SU-DHL-6 (cell line): ENCODE data around the gene HESX1.

Source experiments
- EZH2phosphoT487 ChIP-seq: fragments of 200-600 bp; sonication (generic), shearing (Covaris generic); conservative IDR thresholded peaks from 2 replicates; pipeline ENCODE4 v1.6.1; 2018; ENCODE audit warnings: mild to moderate bottlenecking, antibody characterized with exemption, low read length, moderate library complexity, mixed read lengths
- TF ChIP-seq, protein P1 (sequence below): fragments of 200-600 bp; sonication (generic); IDR thresholded peaks from one replicate; pipeline ENCODE4 v1.5.1; 2017; ENCODE audit warnings: antibody characterized with exemption, mild to moderate bottlenecking, low read length, moderate library complexity; ENCODE audit not compliant: insufficient read depth, poor library complexity, severe bottlenecking

DNA sequence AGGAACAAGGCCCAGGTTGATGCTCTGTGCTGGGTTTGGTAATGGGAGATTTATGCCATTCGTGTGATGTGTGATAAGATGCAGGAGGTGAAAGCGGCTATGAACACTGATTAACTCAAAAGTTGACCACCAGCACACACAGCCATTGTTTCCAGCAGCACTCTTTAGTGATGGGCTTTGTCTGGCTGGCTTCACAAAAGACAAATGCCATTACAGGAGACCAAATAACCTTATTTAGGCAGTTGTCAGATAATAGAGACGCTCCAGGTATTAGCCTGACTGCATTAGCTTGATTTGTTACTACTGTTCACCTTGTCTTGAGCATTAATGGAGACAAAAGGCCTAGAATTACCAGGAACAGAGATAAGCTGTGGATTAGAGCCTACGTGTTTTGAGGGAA, 5.1 kb downstream of the HESX1 start:
- TF ChIP-seq, protein P1, sequence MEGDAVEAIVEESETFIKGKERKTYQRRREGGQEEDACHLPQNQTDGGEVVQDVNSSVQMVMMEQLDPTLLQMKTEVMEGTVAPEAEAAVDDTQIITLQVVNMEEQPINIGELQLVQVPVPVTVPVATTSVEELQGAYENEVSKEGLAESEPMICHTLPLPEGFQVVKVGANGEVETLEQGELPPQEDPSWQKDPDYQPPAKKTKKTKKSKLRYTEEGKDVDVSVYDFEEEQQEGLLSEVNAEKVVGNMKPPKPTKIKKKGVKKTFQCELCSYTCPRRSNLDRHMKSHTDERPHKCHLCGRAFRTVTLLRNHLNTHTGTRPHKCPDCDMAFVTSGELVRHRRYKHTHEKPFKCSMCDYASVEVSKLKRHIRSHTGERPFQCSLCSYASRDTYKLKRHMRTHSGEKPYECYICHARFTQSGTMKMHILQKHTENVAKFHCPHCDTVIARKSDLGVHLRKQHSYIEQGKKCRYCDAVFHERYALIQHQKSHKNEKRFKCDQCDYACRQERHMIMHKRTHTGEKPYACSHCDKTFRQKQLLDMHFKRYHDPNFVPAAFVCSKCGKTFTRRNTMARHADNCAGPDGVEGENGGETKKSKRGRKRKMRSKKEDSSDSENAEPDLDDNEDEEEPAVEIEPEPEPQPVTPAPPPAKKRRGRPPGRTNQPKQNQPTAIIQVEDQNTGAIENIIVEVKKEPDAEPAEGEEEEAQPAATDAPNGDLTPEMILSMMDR = no peak
- TF ChIP-seq EZH2phosphoT487 = no peak
